Activated CD8-positive, alpha-beta memory T cell treated with anti-CD3 and anti-CD28 coated beads, Interleukin-2, amount 50 U/mL, for 24 hours (primary cell): Measurements from ENCODE around the gene AKAP12.
"Not testable (repeated sequence)": the region's sequence is repeated elsewhere in the genome, so short reads cannot be mapped to it uniquely, and the experiment has no call there.

Source experiments
- DNase-seq: peaks from one replicate; pipeline ENCODE4 v3.0.0-alpha.2; 2020; ENCODE audit errors: extremely low read depth

Gene AKAP12

DNA sequence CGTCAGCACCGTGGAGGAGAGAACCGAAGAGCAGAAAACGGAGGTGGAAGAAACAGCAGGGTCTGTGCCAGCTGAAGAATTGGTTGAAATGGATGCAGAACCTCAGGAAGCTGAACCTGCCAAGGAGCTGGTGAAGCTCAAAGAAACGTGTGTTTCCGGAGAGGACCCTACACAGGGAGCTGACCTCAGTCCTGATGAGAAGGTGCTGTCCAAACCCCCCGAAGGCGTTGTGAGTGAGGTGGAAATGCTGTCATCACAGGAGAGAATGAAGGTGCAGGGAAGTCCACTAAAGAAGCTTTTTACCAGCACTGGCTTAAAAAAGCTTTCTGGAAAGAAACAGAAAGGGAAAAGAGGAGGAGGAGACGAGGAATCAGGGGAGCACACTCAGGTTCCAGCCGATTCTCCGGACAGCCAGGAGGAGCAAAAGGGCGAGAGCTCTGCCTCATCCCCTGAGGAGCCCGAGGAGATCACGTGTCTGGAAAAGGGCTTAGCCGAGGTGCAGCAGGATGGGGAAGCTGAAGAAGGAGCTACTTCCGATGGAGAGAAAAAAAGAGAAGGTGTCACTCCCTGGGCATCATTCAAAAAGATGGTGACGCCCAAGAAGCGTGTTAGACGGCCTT, 110.0 kb downstream of the AKAP12 start:
- no peak for DNase-seq

DNA sequence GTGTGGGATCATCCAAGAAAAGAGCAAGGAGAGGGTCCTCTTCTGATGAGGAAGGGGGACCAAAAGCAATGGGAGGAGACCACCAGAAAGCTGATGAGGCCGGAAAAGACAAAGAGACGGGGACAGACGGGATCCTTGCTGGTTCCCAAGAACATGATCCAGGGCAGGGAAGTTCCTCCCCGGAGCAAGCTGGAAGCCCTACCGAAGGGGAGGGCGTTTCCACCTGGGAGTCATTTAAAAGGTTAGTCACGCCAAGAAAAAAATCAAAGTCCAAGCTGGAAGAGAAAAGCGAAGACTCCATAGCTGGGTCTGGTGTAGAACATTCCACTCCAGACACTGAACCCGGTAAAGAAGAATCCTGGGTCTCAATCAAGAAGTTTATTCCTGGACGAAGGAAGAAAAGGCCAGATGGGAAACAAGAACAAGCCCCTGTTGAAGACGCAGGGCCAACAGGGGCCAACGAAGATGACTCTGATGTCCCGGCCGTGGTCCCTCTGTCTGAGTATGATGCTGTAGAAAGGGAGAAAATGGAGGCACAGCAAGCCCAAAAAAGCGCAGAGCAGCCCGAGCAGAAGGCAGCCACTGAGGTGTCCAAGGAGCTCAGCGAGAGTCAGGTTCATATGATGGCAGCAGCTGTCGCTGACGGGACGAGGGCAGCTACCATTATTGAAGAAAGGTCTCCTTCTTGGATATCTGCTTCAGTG, 110.8 kb downstream of the AKAP12 start:
- no peak for DNase-seq

DNA sequence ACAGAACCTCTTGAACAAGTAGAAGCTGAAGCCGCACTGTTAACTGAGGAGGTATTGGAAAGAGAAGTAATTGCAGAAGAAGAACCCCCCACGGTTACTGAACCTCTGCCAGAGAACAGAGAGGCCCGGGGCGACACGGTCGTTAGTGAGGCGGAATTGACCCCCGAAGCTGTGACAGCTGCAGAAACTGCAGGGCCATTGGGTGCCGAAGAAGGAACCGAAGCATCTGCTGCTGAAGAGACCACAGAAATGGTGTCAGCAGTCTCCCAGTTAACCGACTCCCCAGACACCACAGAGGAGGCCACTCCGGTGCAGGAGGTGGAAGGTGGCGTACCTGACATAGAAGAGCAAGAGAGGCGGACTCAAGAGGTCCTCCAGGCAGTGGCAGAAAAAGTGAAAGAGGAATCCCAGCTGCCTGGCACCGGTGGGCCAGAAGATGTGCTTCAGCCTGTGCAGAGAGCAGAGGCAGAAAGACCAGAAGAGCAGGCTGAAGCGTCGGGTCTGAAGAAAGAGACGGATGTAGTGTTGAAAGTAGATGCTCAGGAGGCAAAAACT, 111.5 kb downstream of the AKAP12 start:
- no peak for DNase-seq

DNA sequence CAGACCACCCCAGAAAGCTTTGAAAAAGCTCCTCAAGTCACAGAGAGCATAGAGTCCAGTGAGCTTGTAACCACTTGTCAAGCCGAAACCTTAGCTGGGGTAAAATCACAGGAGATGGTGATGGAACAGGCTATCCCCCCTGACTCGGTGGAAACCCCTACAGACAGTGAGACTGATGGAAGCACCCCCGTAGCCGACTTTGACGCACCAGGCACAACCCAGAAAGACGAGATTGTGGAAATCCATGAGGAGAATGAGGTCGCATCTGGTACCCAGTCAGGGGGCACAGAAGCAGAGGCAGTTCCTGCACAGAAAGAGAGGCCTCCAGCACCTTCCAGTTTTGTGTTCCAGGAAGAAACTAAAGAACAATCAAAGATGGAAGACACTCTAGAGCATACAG, 112.0 kb downstream of the AKAP12 start:
- DNase-seq: no peak

DNA sequence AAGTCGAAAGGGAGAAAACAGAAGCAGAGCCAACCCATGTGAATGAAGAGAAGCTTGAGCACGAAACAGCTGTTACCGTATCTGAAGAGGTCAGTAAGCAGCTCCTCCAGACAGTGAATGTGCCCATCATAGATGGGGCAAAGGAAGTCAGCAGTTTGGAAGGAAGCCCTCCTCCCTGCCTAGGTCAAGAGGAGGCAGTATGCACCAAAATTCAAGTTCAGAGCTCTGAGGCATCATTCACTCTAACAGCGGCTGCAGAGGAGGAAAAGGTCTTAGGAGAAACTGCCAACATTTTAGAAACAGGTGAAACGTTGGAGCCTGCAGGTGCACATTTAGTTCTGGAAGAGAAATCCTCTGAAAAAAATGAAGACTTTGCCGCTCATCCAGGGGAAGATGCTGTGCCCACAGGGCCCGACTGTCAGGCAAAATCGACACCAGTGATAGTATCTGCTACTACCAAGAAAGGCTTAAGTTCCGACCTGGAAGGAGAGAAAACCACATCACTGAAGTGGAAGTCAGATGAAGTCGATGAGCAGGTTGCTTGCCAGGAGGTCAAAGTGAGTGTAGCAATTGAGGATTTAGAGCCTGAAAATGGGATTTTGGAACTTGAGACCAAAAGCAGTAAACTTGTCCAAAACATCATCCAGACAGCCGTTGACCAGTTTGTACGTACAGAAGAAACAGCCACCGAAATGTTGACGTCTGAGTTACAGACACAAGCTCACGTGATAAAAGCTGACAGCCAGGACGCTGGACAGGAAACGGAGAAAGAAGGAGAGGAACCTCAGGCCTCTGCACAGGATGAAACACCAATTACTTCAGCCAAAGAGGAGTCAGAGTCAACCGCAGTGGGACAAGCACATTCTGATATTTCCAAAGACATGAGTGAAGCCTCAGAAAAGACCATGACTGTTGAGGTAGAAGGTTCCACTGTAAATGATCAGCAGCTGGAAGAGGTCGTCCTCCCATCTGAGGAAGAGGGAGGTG, 112.9 kb downstream of the AKAP12 start:
- no peak for DNase-seq

DNA sequence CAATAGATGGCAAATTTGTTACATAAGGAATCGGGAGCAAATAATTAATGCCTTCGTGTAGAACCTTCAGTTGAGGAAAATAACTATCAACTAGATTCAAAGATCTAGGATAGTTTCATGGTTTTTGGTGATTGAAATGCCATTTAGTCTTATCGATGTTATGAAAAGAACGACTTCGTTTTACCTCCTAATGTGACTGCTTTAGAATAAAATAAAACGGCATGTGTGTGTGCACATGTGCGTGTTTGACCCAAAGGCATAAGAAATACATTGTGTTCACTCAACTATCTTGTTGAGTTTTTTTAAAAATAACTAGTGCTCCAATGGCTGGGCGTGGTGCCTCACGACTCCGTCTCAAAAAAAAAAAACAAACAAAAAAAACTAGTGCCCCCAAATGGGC, 114.0 kb downstream of the AKAP12 start:
- no peak for DNase-seq

DNA sequence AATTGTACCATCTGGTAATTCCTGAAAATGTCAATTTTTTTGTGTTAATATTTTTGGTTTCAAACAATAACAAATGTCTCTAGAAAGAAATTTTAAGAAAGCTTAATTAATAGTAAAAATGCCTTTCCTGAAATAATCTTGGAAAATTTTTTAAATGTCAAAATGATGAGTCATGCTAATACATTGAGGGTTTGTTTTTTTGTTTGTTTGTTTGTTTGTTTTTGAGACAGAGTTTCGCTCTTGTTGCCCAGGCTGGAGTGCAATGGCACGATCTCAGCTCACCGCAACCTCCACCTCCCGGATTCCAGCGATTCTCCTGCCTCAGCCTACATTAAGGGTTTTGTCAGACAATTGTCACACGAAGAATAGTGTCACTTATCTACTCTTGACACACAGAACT, 117.2 kb downstream of the AKAP12 start:
- DNase-seq: not testable (repeated sequence)

DNA sequence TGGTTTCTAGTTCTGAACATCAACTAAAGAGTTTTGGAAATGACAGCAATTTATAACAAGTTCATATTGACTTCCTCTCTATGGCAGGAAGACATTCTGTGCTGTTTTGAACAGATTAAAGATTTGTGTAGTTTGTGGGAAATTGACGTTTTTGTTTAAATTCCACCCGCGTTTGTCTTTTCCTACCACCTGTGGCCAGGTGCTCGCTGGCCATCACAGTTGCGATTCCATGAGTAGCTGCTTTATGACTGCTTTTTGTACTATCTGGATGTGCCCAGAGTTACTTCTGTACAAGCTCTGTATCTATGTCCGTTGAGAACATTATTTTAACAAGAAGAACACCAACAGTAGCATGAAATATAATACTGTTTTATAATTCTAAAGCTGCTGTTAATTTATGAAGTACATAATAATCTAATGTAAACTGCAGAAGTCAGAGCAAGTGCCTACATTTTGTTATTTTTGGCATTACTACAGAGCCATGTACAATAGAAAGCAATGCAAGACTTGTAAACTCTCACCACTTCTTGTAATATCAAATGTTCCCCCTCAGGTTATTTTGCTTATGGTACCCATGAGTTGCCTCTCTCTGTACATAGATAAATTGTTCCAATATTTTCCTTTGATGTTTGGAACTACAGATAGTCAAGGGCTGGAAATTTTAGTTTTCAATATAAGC, 118.1 kb downstream of the AKAP12 start:
- DNase-seq: no peak

DNA sequence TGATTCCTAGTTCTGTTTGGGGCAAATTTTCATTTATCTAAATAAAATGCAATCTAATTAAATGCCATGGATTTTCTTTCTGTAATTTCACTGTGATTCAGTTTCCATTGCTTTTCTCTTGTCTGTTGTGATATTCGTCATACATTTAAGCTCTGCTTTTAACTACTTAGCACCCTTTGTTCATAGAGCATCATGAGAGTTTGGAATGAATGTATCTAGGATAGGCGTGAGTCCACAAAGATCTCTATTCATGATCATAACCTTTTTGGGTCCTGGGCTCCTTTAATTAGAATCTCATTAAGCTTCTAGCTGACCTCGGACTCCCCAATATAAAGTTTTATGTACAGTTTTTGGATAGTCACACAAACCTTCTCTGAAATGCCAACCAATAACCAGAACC, 118.7 kb downstream of the AKAP12 start:
- no peak for DNase-seq

DNA sequence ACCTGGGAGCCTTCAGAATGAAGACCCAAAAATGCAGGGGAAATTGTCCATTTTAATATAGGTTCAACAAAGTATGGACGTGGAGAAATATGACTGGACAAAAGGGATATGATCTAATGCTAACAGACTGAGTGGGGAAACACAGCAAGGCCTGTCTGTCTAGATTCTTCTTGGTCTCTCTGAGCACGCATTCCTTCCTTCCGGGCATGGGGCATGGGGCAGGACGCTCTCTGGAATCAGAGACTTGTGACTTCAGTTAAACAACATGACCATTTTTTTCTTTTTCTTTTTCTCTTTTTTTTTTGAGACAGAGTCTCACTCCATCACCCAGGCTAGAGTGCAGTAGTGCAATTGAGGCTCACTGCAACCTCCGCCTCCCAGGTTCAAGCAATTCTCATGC, 119.7 kb downstream of the AKAP12 start:
- DNase-seq: no peak

DNA sequence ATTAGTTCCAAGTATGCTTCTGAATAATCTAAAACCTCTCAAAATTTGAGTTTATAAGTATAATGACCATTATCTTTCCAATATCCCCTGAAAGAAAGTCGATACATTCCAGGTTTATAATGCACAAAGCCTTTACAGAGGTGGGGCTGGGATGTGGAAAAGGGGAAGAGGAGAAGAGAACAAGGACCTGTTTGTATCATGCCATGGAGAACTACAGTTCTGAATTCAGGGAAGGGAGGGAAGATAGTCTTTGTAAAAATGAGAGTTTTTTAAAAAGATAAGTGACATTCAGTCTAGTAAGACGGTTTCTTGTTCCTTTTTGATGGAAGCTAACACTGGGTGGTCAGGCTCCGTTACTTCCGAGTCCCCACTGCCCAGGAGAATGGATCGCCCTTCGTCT, 125.5 kb downstream of the AKAP12 start:
- DNase-seq: no peak

DNA sequence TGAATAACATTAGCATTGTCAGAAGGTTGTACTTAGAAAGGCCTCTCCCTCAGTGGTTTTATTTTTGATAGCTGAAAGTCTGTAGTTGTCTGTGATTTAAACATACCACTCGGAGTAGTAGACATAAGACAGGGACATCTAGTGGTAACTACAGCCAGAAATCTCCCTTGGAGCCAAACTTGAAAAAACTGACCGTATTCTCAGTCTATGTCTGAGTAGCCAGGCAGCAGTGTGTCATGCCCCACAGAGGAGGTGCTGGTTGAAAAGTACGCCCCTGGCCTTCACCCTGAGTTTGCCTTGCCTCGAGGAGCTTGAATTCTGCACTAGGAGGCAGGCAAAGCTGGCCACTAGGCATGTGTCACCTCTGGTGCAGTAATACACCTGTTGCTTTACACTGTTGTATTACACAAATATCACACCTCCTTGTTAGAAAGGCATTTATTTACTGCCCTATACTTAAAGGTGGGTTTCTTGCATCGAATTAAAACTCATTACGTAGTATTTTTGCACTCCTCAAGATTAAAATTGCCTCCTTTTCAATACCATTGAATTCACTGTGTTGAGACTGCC, 130.8 kb downstream of the AKAP12 start:
- no peak for DNase-seq

DNA sequence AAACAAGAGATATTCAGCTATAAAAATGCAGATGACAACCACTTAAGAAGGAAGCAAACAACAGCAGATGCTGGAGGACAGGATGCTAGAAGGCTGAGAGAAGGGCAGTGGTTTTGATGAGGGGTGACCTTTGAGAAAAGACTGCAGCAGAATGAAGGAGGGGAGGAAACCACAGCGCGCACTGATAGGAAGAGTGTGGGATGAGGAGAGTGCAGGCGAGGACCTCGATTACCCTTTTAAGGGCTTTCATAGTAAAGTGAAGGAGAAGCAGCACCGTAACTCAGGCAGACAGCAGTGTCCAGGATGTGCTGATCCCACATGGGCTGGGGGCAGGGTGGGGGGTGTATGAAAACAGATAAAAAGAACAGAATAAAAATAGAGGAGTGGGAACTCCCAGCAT, 132.4 kb downstream of the AKAP12 start:
- DNase-seq: no peak

DNA sequence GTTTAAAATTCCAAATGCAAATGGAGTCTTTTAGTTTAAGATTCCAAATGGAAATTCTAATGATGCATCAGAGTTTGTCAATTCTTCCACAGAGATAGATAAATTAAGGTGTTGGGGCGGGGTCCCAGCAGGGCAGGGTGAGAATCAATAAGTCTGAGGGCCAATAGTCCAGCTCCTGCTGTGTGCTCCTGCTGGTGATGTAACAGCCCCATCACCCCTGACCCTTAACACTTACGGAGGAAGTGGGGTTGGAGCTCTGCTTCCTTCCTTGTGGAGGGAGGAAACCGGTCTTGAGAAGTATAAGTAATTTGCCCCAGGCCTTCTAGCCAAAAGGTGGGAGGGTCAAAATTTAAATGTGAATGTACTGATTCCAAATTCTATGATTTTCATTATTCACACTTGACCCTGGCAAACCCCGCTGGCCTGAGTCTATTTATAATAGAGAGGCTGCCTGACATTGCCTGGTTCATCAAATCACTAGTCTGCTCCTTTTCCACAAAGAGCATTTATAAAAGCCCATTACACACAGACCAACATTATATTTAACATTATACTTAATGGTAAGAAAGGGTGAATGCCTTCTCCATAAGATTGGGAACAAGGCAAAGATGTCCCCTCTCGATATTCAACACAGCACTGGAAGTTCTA, 134.4 kb downstream of the AKAP12 start:
- no peak for DNase-seq

DNA sequence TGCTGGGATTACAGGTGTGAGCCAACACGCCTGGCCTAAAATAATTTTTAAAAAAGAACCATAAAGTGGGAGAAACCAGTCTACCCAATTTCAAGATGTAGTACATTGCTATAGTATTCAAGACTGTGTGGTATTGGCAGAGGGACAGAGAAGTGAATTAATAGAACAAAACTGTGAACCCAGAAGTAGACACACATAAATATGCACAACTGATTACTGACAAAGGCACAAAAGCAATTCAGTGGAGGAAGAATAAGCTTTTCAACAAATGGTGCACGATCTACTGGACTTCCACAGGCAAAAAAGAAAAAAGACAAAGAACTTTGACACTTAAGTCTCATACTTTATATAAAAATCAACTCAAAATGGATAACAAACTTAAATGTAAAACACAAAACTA, 136.1 kb downstream of the AKAP12 start:
- no peak for DNase-seq

DNA sequence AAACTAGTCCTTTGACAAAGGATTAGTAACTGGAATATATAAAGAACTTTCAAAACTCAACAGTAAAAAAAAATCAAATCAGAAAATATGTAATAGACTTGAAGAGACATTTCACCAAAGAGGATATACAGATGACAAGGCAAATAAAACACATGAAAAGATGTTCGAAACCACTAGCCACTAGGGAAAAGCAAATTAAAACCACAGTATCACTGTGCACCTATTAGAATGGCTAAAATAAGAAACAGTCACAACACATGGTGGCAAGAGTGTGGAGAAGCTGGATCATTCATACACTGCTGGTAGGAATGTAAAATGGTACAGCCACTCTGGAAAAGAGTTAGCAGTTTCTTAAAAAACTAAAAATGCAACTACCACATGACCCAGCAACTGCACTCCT, 136.7 kb downstream of the AKAP12 start:
- no peak for DNase-seq

DNA sequence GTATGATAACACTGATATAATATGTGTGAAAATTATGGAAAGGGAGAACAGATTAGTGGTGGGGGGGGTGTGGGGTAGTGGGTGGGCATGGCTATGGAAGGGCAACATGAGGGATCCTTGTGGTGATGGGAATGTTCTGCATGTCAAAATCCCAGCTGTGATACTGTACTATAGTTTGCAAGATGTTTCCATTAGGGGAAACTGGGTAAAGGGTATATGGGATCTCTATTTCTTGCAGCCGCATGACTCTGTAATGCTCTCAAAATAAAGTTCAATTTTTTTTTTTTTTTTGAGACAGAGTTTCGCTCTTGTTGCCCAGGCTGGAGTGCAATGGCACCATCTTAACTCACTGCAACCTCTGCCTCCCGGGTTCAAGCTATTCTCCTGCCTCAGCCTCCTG, 137.3 kb downstream of the AKAP12 start:
- no peak for DNase-seq

DNA sequence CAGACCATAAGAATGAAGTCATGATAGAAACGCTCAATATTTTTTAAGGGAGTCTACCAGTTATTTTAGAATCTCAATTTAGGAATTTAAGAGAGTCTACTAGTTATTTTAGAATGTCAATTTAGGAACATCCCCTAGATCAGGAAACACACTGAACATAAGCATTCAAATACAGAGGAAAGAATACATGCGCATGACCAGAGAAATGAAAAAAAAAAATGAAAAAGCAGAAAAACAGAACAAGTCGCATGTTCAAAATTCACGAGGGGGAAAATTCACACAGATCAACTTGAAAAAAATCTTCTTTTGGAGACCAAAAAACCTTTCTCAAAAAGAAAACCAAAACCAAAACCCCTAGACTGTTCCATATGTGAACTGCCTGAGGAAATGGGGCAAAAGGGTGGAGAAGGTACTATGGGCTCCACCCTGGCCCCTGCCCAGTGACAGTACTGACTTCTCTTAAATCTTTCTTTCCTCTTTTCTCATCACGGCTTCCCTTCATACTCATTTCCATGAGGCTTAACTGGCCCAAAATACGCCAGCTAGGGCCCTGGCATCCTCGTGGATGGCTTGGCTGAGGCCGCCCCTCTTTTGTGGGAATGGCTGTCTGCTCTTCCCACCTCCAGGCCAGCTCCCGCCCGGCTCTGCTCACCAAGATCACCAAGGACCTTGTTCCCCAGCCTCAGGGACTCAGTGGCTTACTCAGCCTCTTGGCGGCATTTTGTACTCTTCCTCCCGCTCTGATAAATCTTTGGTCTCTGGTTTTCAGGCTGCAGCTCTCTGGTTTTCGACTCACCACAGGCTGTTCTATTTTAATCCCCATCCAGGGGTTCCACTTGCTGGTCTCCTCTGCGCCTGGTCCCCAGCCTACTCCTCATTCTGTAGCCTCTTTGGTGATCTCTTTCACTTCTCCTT, 140.4 kb downstream of the AKAP12 start:
- no peak for DNase-seq

DNA sequence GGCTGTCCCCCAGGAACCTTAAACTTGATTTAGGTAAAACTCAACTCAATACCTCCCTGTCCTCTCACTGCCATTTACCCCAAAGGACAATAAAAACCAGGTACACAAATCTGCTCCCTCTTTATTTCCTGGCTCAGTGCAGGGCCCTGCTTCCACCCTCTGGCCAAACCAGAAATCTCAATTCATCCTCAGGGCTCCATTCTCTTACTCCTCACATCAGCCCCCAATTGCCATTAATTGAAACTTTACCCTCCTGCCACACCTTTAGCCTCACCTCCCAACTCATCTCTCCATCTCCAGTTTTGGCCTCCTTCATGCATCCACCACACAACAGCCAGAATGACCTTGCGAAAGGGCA, 141.1 kb downstream of the AKAP12 start:
- no peak for DNase-seq

DNA sequence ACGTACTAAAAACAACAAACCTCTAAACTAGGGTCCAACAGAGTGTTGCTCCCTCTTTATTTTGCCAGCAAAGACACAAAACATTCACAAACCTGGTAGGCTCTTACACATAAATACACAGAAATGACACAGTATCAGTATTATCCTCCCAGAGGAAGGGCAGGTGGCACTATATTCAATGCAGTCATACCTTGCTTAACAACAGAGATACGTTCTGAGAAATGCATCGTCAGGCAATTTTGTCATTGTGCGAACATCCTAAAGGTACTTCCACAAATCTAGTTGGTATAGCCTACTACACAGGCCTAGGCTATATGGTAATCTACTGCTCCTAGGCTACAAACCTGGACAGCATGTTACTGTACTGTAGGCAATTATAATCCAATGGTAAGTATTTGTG, 142.0 kb downstream of the AKAP12 start:
- no peak for DNase-seq
